Right renal cortex interstitium (tissue), 3 donors: ENCODE data around the gene RPL5. TPM values are rescaled to one million over a fixed set of nuclear protein-coding genes. Genes with fewer than 3 reads are reported as not detected.
"Not testable (repeated sequence)": the region's sequence is repeated elsewhere in the genome, so short reads cannot be mapped to it uniquely, and the experiment has no call there.

Experiments used
- DNase-seq, 3 donors: peaks; one replicate each; pipeline ENCODE4 v3.0.0-alpha.2; 2013; ENCODE audit warnings: low read depth in 3 of 3, low spot score in 2 of 3
- polyA plus RNA-seq, 3 donors: library from polyadenylated mRNA; unstranded; fragments of 120-200 nt; gene quantifications; one replicate each; pipeline ENCODE4 v1.2.1, GENCODE V29; 2013; ENCODE audit not compliant: insufficient read length in 3 of 3

Gene RPL5
- polyA plus RNA-seq = 1,000 to 10,000 TPM; 2,881 to 3,075 (median 3,001) TPM

- peak; percentile 96 to 97 (median 97) for DNase-seq
Measured at GRCh38 chr1:92831762-92832536, at the start of gene RPL5. TSS of gene RPL5 (plus strand) at chr1:92832040. CDS start at chr1:92832115, 75 bp downstream.

- not testable (repeated sequence) for DNase-seq
Measured at GRCh38 chr1:92783550-92783949, 48.3 kb upstream of the RPL5 start.

- DNase-seq = peak; percentile 26 to 50 (median 37)
Measured at GRCh38 chr1:92784021-92784638, 47.7 kb upstream of the RPL5 start.

- peak; percentile 87 to 92 (median 92) for DNase-seq
Measured at GRCh38 chr1:92784639-92785500, 47.0 kb upstream of the RPL5 start, which contains the start of gene EVI5. TSS of gene EVI5 (minus strand) at chr1:92785108. CDS start at chr1:92736546, 48,562 bp downstream.

GRCh38 chr1:92786111-92786901 lies 45.5 kb upstream of the RPL5 start:
- DNase-seq = no peak

- DNase-seq = no peak
Measured at GRCh38 chr1:92790081-92790480, 41.8 kb upstream of the RPL5 start.

- DNase-seq = no peak
Measured at GRCh38 chr1:92790867-92791266, 41.0 kb upstream of the RPL5 start.

- DNase-seq = no peak
Measured at GRCh38 chr1:92791487-92792066, 40.3 kb upstream of the RPL5 start.

- DNase-seq = no peak
Measured at GRCh38 chr1:92792340-92792782, 39.5 kb upstream of the RPL5 start.

GRCh38 chr1:92795166-92795565 lies 36.7 kb upstream of the RPL5 start:
- DNase-seq = no peak

GRCh38 chr1:92797297-92797696 lies 34.5 kb upstream of the RPL5 start:
- no peak for DNase-seq

GRCh38 chr1:92797961-92798360 lies 33.9 kb upstream of the RPL5 start:
- DNase-seq = no peak

- no peak for DNase-seq
Measured at GRCh38 chr1:92803140-92803887, 28.5 kb upstream of the RPL5 start.

- DNase-seq = peak in 1 of 3 donors; percentile 24
Measured at GRCh38 chr1:92804721-92805201, 27.1 kb upstream of the RPL5 start.

- no peak for DNase-seq
Measured at GRCh38 chr1:92805216-92805615, 26.6 kb upstream of the RPL5 start.

GRCh38 chr1:92808381-92808780 lies 23.5 kb upstream of the RPL5 start:
- no peak for DNase-seq

- no peak for DNase-seq
Measured at GRCh38 chr1:92816732-92817131, 15.1 kb upstream of the RPL5 start.

GRCh38 chr1:92817137-92817697 lies 14.6 kb upstream of the RPL5 start:
- no peak for DNase-seq
